NOMO-1 (cell line): ENCODE results near the gene TIMM23.
"Not testable (repeated sequence)": the region's sequence is repeated elsewhere in the genome, so short reads cannot be mapped to it uniquely, and the experiment has no call there.

Experiments
- DNase-seq, 2 experiments: peaks; one replicate each; lab custom pipeline; 2025; ENCODE audit not compliant: unreplicated experiment in 2 of 2; lab: John Stamatoyannopoulos, UW

TIMM23 gene

GRCh38 chr10:45985590-45985989 lies 13.3 kb downstream of the TIMM23 start:
- not testable (repeated sequence) for DNase-seq

- DNase-seq = no peak
These were observed 25.3 kb downstream of the TIMM23 start for GRCh38 chr10:45997557-45997956.

- no peak for DNase-seq
These were observed 25.9 kb downstream of the TIMM23 start for GRCh38 chr10:45997994-45998763.

GRCh38 chr10:45999955-46000354 lies 27.7 kb downstream of the TIMM23 start:
- DNase-seq = not testable (repeated sequence)

GRCh38 chr10:46000538-46000937 lies 28.2 kb downstream of the TIMM23 start:
- no peak for DNase-seq

GRCh38 chr10:46001187-46001756 lies 29.0 kb downstream of the TIMM23 start:
- no peak for DNase-seq

GRCh38 chr10:46002189-46002687 lies 29.9 kb downstream of the TIMM23 start:
- not testable (repeated sequence) for DNase-seq

GRCh38 chr10:46002916-46003693 lies 30.8 kb downstream of the TIMM23 start:
- DNase-seq = no peak

- no peak for DNase-seq
These were observed 32.7 kb downstream of the TIMM23 start for GRCh38 chr10:46004963-46005362.

- no peak for DNase-seq
These were observed 33.1 kb downstream of the TIMM23 start for GRCh38 chr10:46005383-46005782.

- DNase-seq = no peak
These were observed 33.9 kb downstream of the TIMM23 start for GRCh38 chr10:46006219-46006618.

GRCh38 chr10:46012746-46013145 lies 40.5 kb downstream of the TIMM23 start:
- no peak for DNase-seq

- no peak for DNase-seq
These were observed 41.9 kb downstream of the TIMM23 start for GRCh38 chr10:46014206-46014605.

- no peak for DNase-seq
These were observed 42.6 kb downstream of the TIMM23 start for GRCh38 chr10:46014683-46015405.

GRCh38 chr10:46016190-46016589 lies 43.9 kb downstream of the TIMM23 start:
- no peak for DNase-seq

GRCh38 chr10:46016811-46017210 lies 44.5 kb downstream of the TIMM23 start:
- no peak for DNase-seq

GRCh38 chr10:46017733-46018132 lies 45.4 kb downstream of the TIMM23 start:
- DNase-seq = no peak

- DNase-seq = no peak
These were observed 46.3 kb downstream of the TIMM23 start for GRCh38 chr10:46018453-46019176.

- no peak for DNase-seq
These were observed 46.9 kb downstream of the TIMM23 start for GRCh38 chr10:46019177-46019528.
